Measurements from ENCODE around the gene SLC25A17.

DNA sequence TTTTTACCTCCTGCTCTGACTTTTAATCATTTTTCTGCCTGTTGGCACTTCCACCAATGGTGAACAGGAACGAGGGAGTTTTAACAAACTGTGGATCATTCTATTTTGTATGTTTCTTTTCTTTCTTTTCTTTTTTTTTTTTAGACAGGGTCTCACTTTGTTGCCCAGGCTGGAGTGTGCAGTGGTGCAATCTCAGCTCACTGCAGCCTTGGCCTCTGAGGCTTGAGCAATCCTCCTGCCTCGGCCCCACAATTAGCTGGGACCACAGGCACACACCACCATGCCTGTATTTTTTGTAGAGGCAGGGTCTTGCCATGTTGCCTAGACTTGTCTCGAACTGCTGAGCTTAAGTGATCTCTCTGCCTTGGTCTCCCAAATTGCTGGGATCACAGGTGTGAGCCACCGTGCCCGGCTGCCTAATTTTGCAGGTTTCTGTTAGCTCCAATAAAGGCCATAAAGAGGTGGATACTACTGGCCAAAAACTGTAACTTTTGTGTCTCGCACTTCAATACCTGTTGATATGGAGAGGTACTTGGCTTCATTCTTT, 59.8 kb downstream of the SLC25A17 start:
- TF ChIP-seq CTCF (IDR thresholded peaks at IDR 0.05; ENCODE audit: insufficient read depth, low read length, poor library complexity, severe bottlenecking) (no peak), EZH2phosphoT487 (conservative IDR thresholded peaks at IDR 0.05; ENCODE audit: low read length) (no peak)

All from SU-DHL-6 (cell line).